ENCODE measurements around the gene TERT. TPM values are rescaled to one million over a fixed set of nuclear protein-coding genes. Genes with fewer than 3 reads are reported as not detected.

TERT gene
- total and polyA plus RNA-seq, 2 of the 8 experiments (the other 6 are each of a cell fraction or from before 2014, with no cell fraction given): 13.1 to 23.1 TPM

DNA sequence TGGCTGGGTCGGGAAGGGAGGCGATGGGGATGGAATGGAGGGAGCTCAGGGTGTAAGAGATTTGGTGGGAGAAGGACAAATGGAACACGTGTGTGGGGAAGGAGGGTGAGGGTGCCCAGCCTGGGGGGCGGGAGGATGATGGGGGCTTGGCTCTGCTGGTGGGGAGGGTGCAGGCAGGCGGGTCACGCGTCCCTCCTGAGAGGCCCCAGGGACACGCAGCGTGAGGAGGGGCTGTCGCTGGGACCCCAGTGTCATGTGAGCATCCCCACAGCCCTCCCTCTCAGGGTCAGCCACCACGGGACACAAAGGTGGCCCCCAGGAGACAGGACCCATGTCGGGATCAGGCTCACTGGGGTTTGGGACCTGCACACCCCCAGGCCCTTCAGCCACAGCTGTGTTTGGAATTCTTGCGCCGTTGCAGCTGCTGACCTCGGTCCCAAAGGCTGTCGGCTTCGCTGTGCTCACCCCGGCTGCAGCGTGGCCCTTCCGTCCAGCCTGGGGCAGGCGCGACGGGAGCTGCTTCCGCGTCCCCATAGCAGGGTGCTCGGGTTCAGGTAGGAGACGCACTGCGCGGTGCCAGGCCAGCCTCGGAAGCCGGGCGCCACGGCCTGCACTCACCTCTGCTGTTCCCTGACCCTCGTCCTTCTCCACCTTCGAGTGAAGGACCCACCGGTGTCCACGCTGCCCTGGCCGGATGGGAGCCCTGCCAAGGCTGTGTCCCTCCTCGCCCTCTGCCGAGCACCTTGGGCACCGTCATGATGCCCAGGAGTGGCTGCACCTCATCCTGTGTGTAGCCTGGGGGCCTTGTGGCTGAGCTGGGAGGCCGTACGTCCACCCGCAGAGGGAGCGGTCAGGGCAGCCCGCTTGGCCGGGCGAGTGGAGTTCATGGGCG is 88.1 kb downstream of the TERT start (continued):
- no peak for TF ChIP-seq MAFK (IDR thresholded peaks at IDR 0.05; ENCODE audit: low read depth, low read length)
- no peak for TF ChIP-seq PHF8 (conservative IDR thresholded peaks at IDR 0.05; ENCODE audit: low read depth, low read length)
- TF ChIP-seq NANOG (IDR thresholded peaks at IDR 0.05; ENCODE audit: insufficient read depth, low read depth, low read length, poor library complexity, severe bottlenecking): no peak
- TF ChIP-seq CEBPB (IDR thresholded peaks at IDR 0.05; ENCODE audit: low read depth, low read length): no peak
- TF ChIP-seq, protein P1, sequence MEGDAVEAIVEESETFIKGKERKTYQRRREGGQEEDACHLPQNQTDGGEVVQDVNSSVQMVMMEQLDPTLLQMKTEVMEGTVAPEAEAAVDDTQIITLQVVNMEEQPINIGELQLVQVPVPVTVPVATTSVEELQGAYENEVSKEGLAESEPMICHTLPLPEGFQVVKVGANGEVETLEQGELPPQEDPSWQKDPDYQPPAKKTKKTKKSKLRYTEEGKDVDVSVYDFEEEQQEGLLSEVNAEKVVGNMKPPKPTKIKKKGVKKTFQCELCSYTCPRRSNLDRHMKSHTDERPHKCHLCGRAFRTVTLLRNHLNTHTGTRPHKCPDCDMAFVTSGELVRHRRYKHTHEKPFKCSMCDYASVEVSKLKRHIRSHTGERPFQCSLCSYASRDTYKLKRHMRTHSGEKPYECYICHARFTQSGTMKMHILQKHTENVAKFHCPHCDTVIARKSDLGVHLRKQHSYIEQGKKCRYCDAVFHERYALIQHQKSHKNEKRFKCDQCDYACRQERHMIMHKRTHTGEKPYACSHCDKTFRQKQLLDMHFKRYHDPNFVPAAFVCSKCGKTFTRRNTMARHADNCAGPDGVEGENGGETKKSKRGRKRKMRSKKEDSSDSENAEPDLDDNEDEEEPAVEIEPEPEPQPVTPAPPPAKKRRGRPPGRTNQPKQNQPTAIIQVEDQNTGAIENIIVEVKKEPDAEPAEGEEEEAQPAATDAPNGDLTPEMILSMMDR (IDR thresholded peaks at IDR 0.05; ENCODE audit: control extremely low read depth in 1 of 3, insufficient read depth in 1 of 3, low read depth in 1 of 3, low read length in 3 of 3): no peak
- TF ChIP-seq HDAC2 (IDR thresholded peaks at IDR 0.05; ENCODE audit: borderline replicate concordance in 1 of 2, low read depth in 2 of 2, low read length in 2 of 2): no peak
- no peak for TF ChIP-seq CBX8 (IDR thresholded peaks at IDR 0.05; ENCODE audit: borderline replicate concordance, low read depth, low read length)
- no peak for TF ChIP-seq JUND (IDR thresholded peaks at IDR 0.05; ENCODE audit: low read length)
